ENCODE data around the gene MYO9B. TPM values are rescaled to one million over a fixed set of nuclear protein-coding genes. Genes with fewer than 3 reads are reported as not detected.

MYO9B gene
- total and polyA plus RNA-seq, 11 donors: 24.2 to 89.4 (median 31.3) TPM

GRCh38 chr19:17113127-17113785 is 37.7 kb downstream of the MYO9B start:
- intact Hi-C loops (cut with DNase I): no loop called here
- Histone ChIP-seq H3K27ac (peak overlapping the region in 1 of 12 donors; percentile 93), H3K36me3 (peaks cover 0 to 28% (median 0%) of the 10 kb centered on the region in 9 donors), H3K4me3 (peak overlapping the region in 1 of 12 donors; percentile 7), H3K27me3 (no peaks in the 10 kb centered on the region), H3K9me3 (no peaks in the 10 kb centered on the region), H3K4me1 (peaks cover 4 to 95% (median 16%) of the 10 kb centered on the region in 12 donors)
- 85 to 91% (median 88%) methylated on average over 11 to 17 of the region's 17 CpGs for WGBS, 4 donors
- DNase-seq (no peak), ATAC-seq (peak in 2 of 4 donors; percentile 19 to 36)
- no peak for TF ChIP-seq CTCF (IDR thresholded peaks at IDR 0.05)
- TF ChIP-seq POLR2A (IDR thresholded peaks at IDR 0.05): no peak

DNA sequence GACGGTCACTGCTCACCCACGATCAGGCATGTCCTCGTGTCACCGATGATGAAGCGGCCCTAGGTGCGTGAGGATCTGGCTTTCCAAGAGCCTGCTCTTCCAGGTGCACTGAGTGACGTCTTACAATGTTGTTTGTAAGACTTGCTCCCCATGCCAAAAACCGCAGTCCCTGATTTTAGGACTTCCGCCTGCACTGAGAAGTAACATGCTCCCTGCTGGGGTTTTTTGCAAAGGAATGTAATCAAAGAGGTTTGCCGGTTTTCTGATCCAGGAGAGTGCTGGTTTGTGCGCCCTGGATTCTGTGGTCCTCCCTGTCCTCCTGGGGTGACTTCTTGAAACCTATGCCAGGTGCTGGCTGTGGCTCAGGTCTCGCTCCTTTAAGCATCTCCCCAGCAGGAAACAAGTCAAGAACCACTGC is 38.8 kb downstream of the MYO9B start:
- intact Hi-C loops (cut with DNase I): no loop called here
- H3K27ac ChIP-seq: peak overlapping the region in 1 of 12 donors; percentile 53

GRCh38 chr19:17116996-17117702 is 41.6 kb downstream of the MYO9B start:
- Histone ChIP-seq H3K4me1 (peaks cover 0 to 72% (median 7%) of the 10 kb centered on the region in 12 donors), H3K36me3 (peaks cover 0 to 34% (median 0%) of the 10 kb centered on the region in 9 donors), H3K27ac (peak overlapping the region in 1 of 12 donors; percentile 58), H3K27me3 (no peaks in the 10 kb centered on the region), H3K4me3 (no peak overlapping the region), H3K9me3 (no peaks in the 10 kb centered on the region)
- no peak for ATAC-seq
- TF ChIP-seq POLR2A (IDR thresholded peaks at IDR 0.05): no peak
- no peak for TF ChIP-seq CTCF (IDR thresholded peaks at IDR 0.05)
- WGBS, 4 donors: 86 to 92% (median 89%) methylated on average over 12 to 14 of the region's 14 CpGs
- no peak for DNase-seq
- intact Hi-C loops (cut with DNase I): no loop called here

More for the DNA sequence above, 38.8 kb downstream of the MYO9B start:
- Histone ChIP-seq H3K9me3 (no peaks in the 10 kb centered on the region), H3K4me1 (peaks cover 0 to 88% (median 10%) of the 10 kb centered on the region in 12 donors), H3K36me3 (peaks cover 0 to 37% (median 0%) of the 10 kb centered on the region in 9 donors), H3K27me3 (no peaks in the 10 kb centered on the region), H3K4me3 (no peak overlapping the region)
- no peak for ATAC-seq
- 85 to 87% (median 87%) methylated on average over 12 of the region's 12 CpGs for WGBS, 4 donors
- TF ChIP-seq CTCF (IDR thresholded peaks at IDR 0.05) (no peak), POLR2A (IDR thresholded peaks at IDR 0.05) (no peak)
- no peak for DNase-seq

DNA sequence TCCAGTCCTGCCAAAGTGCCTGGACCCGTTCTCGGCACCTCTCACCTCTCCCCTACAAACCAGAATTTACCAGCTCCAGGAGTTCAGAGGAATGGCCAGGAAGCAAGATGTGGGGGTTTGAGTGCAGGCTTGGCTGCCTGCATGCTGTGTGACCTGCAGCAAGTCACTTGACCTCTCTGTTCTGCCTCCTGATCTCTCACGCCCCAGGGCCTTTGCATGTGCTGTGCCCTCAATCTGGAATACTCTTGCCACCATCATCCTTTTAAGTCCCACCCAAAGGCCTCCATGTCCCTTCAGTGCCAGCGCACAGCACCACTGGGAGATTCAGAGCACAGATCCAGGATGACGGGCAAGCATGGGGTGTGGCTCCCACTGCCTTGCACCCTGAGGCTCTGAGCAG is 43.4 kb downstream of the MYO9B start:
- no peaks in the 10 kb centered on the region for H3K27me3 ChIP-seq
- no peak overlapping the region for H3K27ac ChIP-seq
- H3K4me3 ChIP-seq: no peak overlapping the region
- H3K36me3 ChIP-seq: peaks cover 0 to 36% (median 0%) of the 10 kb centered on the region in 9 donors
- ATAC-seq (no peak), DNase-seq (no peak)
- 92 to 95% (median 93%) methylated on average over 5 of the region's 5 CpGs for WGBS, 4 donors
- TF ChIP-seq CTCF (IDR thresholded peaks at IDR 0.05): no peak
- no peak for TF ChIP-seq POLR2A (IDR thresholded peaks at IDR 0.05)
- H3K9me3 ChIP-seq: no peaks in the 10 kb centered on the region
- intact Hi-C loops (cut with DNase I): no loop called here
- H3K4me1 ChIP-seq: peaks cover 0 to 57% (median 0%) of the 10 kb centered on the region in 12 donors

Measured in heart left ventricle (tissue), 16 donors.